ENCODE measurements around the gene OR10H1. TPM values are rescaled to one million over a fixed set of nuclear protein-coding genes. Genes with fewer than 3 reads are reported as not detected.
A peak's percentile ranks its signal among the peaks of the same experiment; 100 is the strongest.
"Not testable (repeated sequence)": the region's sequence is repeated elsewhere in the genome, so short reads cannot be mapped to it uniquely, and the experiment has no call there.

Gene OR10H1
- total and polyA plus RNA-seq, 8 donors, result not detected

- Histone ChIP-seq H3K27ac (no peak overlapping the region), H3K4me3 (no peak overlapping the region), H3K36me3 (no peaks in the 10 kb centered on the region), H3K9me3 (no peaks in the 10 kb centered on the region), H3K4me1 (peaks cover 0 to 5% (median 0%) of the 10 kb centered on the region in 4 donors), H3K27me3 (peaks cover 0 to 46% (median 10%) of the 10 kb centered on the region in 3 donors)
- intact Hi-C loops (cut with DNase I; ENCODE audit: low total_unique reads), result no loop called here
- peak; percentile 27 to 46 for DNase-seq
- TF ChIP-seq, protein P1, sequence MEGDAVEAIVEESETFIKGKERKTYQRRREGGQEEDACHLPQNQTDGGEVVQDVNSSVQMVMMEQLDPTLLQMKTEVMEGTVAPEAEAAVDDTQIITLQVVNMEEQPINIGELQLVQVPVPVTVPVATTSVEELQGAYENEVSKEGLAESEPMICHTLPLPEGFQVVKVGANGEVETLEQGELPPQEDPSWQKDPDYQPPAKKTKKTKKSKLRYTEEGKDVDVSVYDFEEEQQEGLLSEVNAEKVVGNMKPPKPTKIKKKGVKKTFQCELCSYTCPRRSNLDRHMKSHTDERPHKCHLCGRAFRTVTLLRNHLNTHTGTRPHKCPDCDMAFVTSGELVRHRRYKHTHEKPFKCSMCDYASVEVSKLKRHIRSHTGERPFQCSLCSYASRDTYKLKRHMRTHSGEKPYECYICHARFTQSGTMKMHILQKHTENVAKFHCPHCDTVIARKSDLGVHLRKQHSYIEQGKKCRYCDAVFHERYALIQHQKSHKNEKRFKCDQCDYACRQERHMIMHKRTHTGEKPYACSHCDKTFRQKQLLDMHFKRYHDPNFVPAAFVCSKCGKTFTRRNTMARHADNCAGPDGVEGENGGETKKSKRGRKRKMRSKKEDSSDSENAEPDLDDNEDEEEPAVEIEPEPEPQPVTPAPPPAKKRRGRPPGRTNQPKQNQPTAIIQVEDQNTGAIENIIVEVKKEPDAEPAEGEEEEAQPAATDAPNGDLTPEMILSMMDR (IDR thresholded peaks at IDR 0.05), result peak in 2 of 7 experiments; percentile 35 to 38
- no peak for TF ChIP-seq POLR2AphosphoS5 (IDR thresholded peaks at IDR 0.05)
- TF ChIP-seq POLR2A (IDR thresholded peaks at IDR 0.05), result no peak
- TF ChIP-seq EP300 (IDR thresholded peaks at IDR 0.05), result no peak
- 26 to 45% (median 38%) methylated on average over 7 of the region's 7 CpGs for WGBS, 5 donors
These were observed 5.1 kb downstream of the OR10H1 start for GRCh38 chr19:15810335-15810734.

DNA sequence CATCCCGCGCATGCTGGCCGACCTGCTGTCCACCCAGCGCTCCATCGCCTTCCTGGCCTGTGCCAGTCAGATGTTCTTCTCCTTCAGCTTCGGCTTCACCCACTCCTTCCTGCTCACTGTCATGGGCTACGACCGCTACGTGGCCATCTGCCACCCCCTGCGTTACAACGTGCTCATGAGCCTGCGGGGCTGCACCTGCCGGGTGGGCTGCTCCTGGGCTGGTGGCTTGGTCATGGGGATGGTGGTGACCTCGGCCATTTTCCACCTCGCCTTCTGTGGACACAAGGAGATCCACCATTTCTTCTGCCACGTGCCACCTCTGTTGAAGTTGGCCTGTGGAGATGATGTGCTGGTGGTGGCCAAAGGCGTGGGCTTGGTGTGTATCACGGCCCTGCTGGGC is 21.2 kb downstream of the OR10H1 start:
- intact Hi-C loops (cut with DNase I; ENCODE audit: low total_unique reads); H3K27me3 ChIP-seq: not testable (repeated sequence)
- 91 to 96% (median 94%) methylated on average over 16 to 18 of the region's 18 CpGs for WGBS, 5 donors

GRCh38 chr19:15790096-15790495 is 25.4 kb downstream of the OR10H1 start:
- intact Hi-C loops (cut with DNase I; ENCODE audit: low total_unique reads), result no loop called here
- Histone ChIP-seq H3K9me3 (no peaks in the 10 kb centered on the region), H3K4me1 (no peaks in the 10 kb centered on the region), H3K27ac (no peak overlapping the region), H3K4me3 (no peak overlapping the region), H3K27me3 (peaks cover 0 to 8% (median 0%) of the 10 kb centered on the region in 3 donors), H3K36me3 (no peaks in the 10 kb centered on the region)
- 65 to 74% (median 69%) methylated on average over 6 of the region's 6 CpGs for WGBS, 5 donors
- no peak for DNase-seq
- TF ChIP-seq, protein P1 (IDR thresholded peaks at IDR 0.05), result no peak
- no peak for TF ChIP-seq POLR2AphosphoS5 (IDR thresholded peaks at IDR 0.05)
- no peak for TF ChIP-seq EP300 (IDR thresholded peaks at IDR 0.05)
- TF ChIP-seq POLR2A (IDR thresholded peaks at IDR 0.05), result no peak

More for the DNA sequence above, 21.2 kb downstream of the OR10H1 start:
- H3K4me1 ChIP-seq, H3K27ac ChIP-seq, H3K9me3 ChIP-seq, H3K4me3 ChIP-seq, H3K36me3 ChIP-seq, DNase-seq: not testable (repeated sequence)

DNA sequence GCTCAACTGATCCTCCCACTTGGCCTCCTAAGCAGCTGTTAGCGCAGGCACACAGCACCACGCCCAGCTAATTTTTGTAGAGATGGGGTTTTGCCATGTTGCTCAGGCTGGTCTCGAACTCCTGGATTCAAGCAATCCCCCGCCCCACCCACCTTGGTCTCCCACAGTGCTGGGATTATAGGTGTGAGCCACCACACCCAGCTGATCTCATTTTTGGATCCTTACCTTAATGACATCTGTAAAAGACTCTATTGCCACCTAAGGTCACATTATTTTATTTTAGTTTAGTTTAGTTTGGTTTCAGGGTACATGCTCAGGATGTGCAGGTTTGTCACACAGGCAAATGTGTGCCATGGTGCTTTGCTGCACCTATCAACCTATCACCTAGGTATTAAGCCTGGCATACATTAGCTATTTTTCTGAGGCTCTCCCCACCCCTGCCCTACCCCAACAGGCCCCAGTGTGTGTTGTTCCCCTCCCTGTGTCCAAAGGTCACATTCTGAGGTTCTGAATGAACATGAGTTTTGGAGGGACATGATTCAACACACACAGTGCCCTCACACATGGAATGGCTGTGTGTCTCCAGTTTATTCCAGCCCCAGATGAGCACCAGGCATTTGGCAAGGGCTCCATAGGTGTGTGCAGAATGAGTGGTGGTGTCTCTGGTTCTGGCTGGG is 26.7 kb downstream of the OR10H1 start:
- TF ChIP-seq, protein P1 (IDR thresholded peaks at IDR 0.05), result no peak
- no peak for TF ChIP-seq POLR2A (IDR thresholded peaks at IDR 0.05)
- TF ChIP-seq POLR2AphosphoS5 (IDR thresholded peaks at IDR 0.05), result no peak
- no peak for TF ChIP-seq EP300 (IDR thresholded peaks at IDR 0.05)
- no peaks in the 10 kb centered on the region for H3K9me3 ChIP-seq
- H3K4me1 ChIP-seq, result no peaks in the 10 kb centered on the region
- H3K36me3 ChIP-seq, result no peaks in the 10 kb centered on the region
- H3K27me3 ChIP-seq, result peaks cover 0 to 8% (median 0%) of the 10 kb centered on the region in 3 donors
- H3K4me3 ChIP-seq, result no peak overlapping the region
- intact Hi-C loops (cut with DNase I; ENCODE audit: low total_unique reads), result no loop called here
- H3K27ac ChIP-seq, result no peak overlapping the region
- peak in 1 of 2 donors; percentile 65 for DNase-seq
- WGBS, 5 donors, result 67 to 77% (median 70%) methylated on average over 4 of the region's 4 CpGs

- intact Hi-C loops (cut with DNase I; ENCODE audit: low total_unique reads), result no loop called here
- Histone ChIP-seq H3K9me3 (no peaks in the 10 kb centered on the region), H3K27ac (no peak within 1 kb of the TSS), H3K4me3 (no peak within 1 kb of the TSS), H3K27me3 (peaks cover 0 to 8% (median 0%) of the 10 kb centered on the region in 3 donors), H3K4me1 (peaks cover 0 to 5% (median 0%) of the 10 kb centered on the region in 4 donors), H3K36me3 (no peaks in the 10 kb centered on the region)
- DNase-seq, result no peak
- 64 to 73% (median 72%) methylated on average over 6 of the region's 6 CpGs for WGBS, 5 donors
- TF ChIP-seq POLR2AphosphoS5 (IDR thresholded peaks at IDR 0.05), result no peak
These were observed 27.8 kb downstream of the OR10H1 start, which contains the start of gene OR10H5 for GRCh38 chr19:15787611-15788155. TSS of gene OR10H5 (plus strand) at chr19:15787661. CDS start at chr19:15794049, 6,388 bp downstream.

- intact Hi-C loops (cut with DNase I; ENCODE audit: low total_unique reads); H3K36me3 ChIP-seq; H3K27ac ChIP-seq; H3K9me3 ChIP-seq; H3K4me3 ChIP-seq; H3K27me3 ChIP-seq; DNase-seq: not testable (repeated sequence)
- H3K4me1 ChIP-seq, result peaks cover 6 to 23% (median 19%) of the 10 kb centered on the region in 4 donors
- 17 to 40% (median 26%) methylated on average over 7 of the region's 7 CpGs for WGBS, 5 donors
These were observed 32.6 kb downstream of the OR10H1 start for GRCh38 chr19:15782896-15783295.

Data from stomach (tissue), 9 donors.